H1 (cell line): ENCODE results near the gene MSN. TPM values are rescaled to one million over a fixed set of nuclear protein-coding genes. Genes with fewer than 3 reads are reported as not detected.

Source experiments
- CTCF ChIA-PET: fragments of 300-600 bp; sonication (Branson Sonifier 250); formaldehyde crosslinking; loops from one replicate; lab custom pipeline; 2021; ENCODE audit not compliant: partially characterized antibody; lab: Charles Lee
- POLR2A ChIA-PET: fragments of 300-600 bp; sonication (Branson Sonifier 250); formaldehyde crosslinking; loops from one replicate; lab custom pipeline; 2021; ENCODE audit warnings: inconsistent platforms; ENCODE audit not compliant: partially characterized antibody; lab: Charles Lee
- DNase-seq, 2 experiments: peaks; one replicate each; pipeline versions ENCODE4 v3.0.0 to v3.0.0-alpha.2; 2010 to 2022; ENCODE audit warnings: low spot score in 2 of 2, low read depth in 1 of 2, mixed read lengths in 1 of 2
- FAIRE-seq: peaks from 2 replicates; lab custom pipeline; 2011; peaks lifted over from hg19 to GRCh38; lab: Jason Lieb, UNC
- H2AFZ ChIP-seq: 2 replicates; pipeline ENCODE4 v1.8.1; 2012; ENCODE audit warnings: low read length, inconsistent platforms
- H2AK5ac ChIP-seq: 2 replicates; pipeline ENCODE4 v1.6.1; 2013; ENCODE audit warnings: low read depth, low read length
- H2BK120ac ChIP-seq: replicated peaks from 2 replicates; pipeline ENCODE3; 2013; ENCODE audit warnings: low read depth, low read length, inconsistent platforms
- H2BK12ac ChIP-seq: 2 replicates; pipeline ENCODE4 v1.6.1; 2013; ENCODE audit warnings: low read depth, low read length
- H2BK15ac ChIP-seq: 2 replicates; pipeline ENCODE4 v1.6.1; 2013; ENCODE audit warnings: low read length
- H2BK20ac ChIP-seq: 2 replicates; pipeline ENCODE4 v1.6.1; 2013; ENCODE audit warnings: low read length
- H2BK5ac ChIP-seq: 2 replicates; pipeline ENCODE4 v1.6.1; 2013; ENCODE audit warnings: low read depth, low read length
- H3K14ac ChIP-seq: 2 replicates; pipeline ENCODE4 v1.6.1; 2013; ENCODE audit warnings: inconsistent platforms; ENCODE audit not compliant: insufficient read length
- H3K18ac ChIP-seq: 2 replicates; pipeline ENCODE4 v1.6.1; 2013; ENCODE audit warnings: low read length; ENCODE audit errors: extremely low read depth
- H3K23ac ChIP-seq: 2 replicates; pipeline ENCODE4 v1.6.1; 2013; ENCODE audit warnings: inconsistent platforms; ENCODE audit not compliant: insufficient read length
- H3K23me2 ChIP-seq: 2 replicates; pipeline ENCODE4 v1.6.1; 2013; ENCODE audit warnings: low read depth, low read length
- H3K27ac ChIP-seq: 2 replicates; pipeline ENCODE4 v1.6.1; 2011; ENCODE audit warnings: low read depth, low read length, inconsistent platforms
- H3K27me3 ChIP-seq, 4 experiments: replicated peaks in 1 of 4; 1 replicate in 1 of 4; 2 replicates in 3 of 4; pipeline versions ENCODE4 v1.6.1 to v1.8.1; 2011 to 2013; ENCODE audit warnings: low read length in 3 of 4, mild to moderate bottlenecking in 3 of 4, inconsistent platforms in 2 of 4, mixed read lengths in 2 of 4, moderate library complexity in 1 of 4; ENCODE audit not compliant: control insufficient read depth in 3 of 4, insufficient read depth in 3 of 4; ENCODE audit errors: extremely low read depth in 1 of 4
- H3K36me3 ChIP-seq, 4 experiments: 2 replicates each; pipeline versions ENCODE4 v1.6.1 to v1.8.1; 2011 to 2013; ENCODE audit warnings: mild to moderate bottlenecking in 4 of 4, low read length in 3 of 4, moderate library complexity in 2 of 4, control low read depth in 1 of 4, inconsistent platforms in 1 of 4; ENCODE audit not compliant: insufficient read depth in 4 of 4, control insufficient read depth in 2 of 4
- H3K4ac ChIP-seq: replicated peaks from 2 replicates; pipeline ENCODE3; 2013; ENCODE audit warnings: low read length, low read depth, mixed read lengths, inconsistent platforms; ENCODE audit not compliant: insufficient read length
- H3K4me1 ChIP-seq, 4 experiments: replicated peaks in 1 of 4; 1 replicate in 1 of 4; 2 replicates in 3 of 4; pipeline versions ENCODE4 v1.6.1 to v1.8.1; 2011 to 2013; ENCODE audit warnings: low read length in 3 of 4, inconsistent platforms in 2 of 4, mixed read lengths in 1 of 4; ENCODE audit not compliant: insufficient read depth in 4 of 4, control insufficient read depth in 3 of 4
- H3K4me2 ChIP-seq, 2 experiments: 2 replicates each; pipeline versions ENCODE4 v1.6.1 to v1.8.1; 2011 to 2013; ENCODE audit warnings: low read depth in 2 of 2, low read length in 2 of 2, control low read depth in 1 of 2, inconsistent platforms in 1 of 2, mild to moderate bottlenecking in 1 of 2; ENCODE audit not compliant: insufficient read depth in 1 of 2
- H3K4me3 ChIP-seq, 4 experiments: fragments of 200-600, 300-600 bp in 1 of 4; sonication (generic), shearing (Covaris generic), sonication (Bioruptor Twin) in 1 of 4; 2 replicates each; pipeline versions ENCODE4 v1.5.1 to v1.8.1; 2011 to 2016; ENCODE audit warnings: low read length in 4 of 4, low read depth in 3 of 4, control low read depth in 2 of 4, inconsistent platforms in 2 of 4, mild to moderate bottlenecking in 2 of 4, mixed read lengths in 1 of 4, moderate library complexity in 1 of 4; ENCODE audit not compliant: insufficient read depth in 2 of 4; ENCODE audit errors: extremely low read depth in 1 of 4
- H3K56ac ChIP-seq: replicated peaks from 2 replicates; pipeline ENCODE3; 2013; ENCODE audit warnings: low read depth, mild to moderate bottlenecking, mixed read lengths, low read length, inconsistent platforms; ENCODE audit not compliant: insufficient read length
- H3K79me1 ChIP-seq: 2 replicates; pipeline ENCODE4 v1.6.1; 2013; ENCODE audit warnings: low read depth, low read length, control low read depth
- H3K79me2 ChIP-seq, 2 experiments: 2 replicates each; pipeline versions ENCODE4 v1.6.1 to v1.8.1; 2012 to 2013; ENCODE audit warnings: low read length in 2 of 2, mild to moderate bottlenecking in 2 of 2, inconsistent platforms in 1 of 2; ENCODE audit not compliant: insufficient read depth in 2 of 2, control insufficient read depth in 1 of 2
- H3K9ac ChIP-seq, 4 experiments: replicated peaks in 1 of 4; 1 replicate in 1 of 4; 2 replicates in 3 of 4; pipeline versions ENCODE4 v1.6.1 to v1.8.1; 2011 to 2013; ENCODE audit warnings: low read depth in 3 of 4, low read length in 3 of 4, control low read depth in 2 of 4, mild to moderate bottlenecking in 2 of 4, moderate library complexity in 2 of 4, inconsistent platforms in 1 of 4; ENCODE audit errors: extremely low read depth in 1 of 4
- H3K9me3 ChIP-seq, 2 experiments: 2 replicates each; pipeline versions ENCODE4 v1.6.1 to v1.8.1; 2012 to 2013; ENCODE audit warnings: mild to moderate bottlenecking in 2 of 2, moderate library complexity in 2 of 2, control low read depth in 1 of 2, inconsistent platforms in 1 of 2, low read depth in 1 of 2, low read length in 1 of 2, mixed read lengths in 1 of 2; ENCODE audit not compliant: insufficient read depth in 2 of 2
- H4K20me1 ChIP-seq, 2 experiments: replicated peaks in 1 of 2; 2 replicates each; pipeline versions ENCODE3 to v1.8.1; 2011 to 2013; ENCODE audit warnings: inconsistent platforms in 2 of 2, low read length in 2 of 2, mild to moderate bottlenecking in 1 of 2; ENCODE audit not compliant: insufficient read depth in 2 of 2, control insufficient read depth in 1 of 2
- H4K5ac ChIP-seq: 2 replicates; pipeline ENCODE4 v1.6.1; 2013; ENCODE audit warnings: low read length, low read depth, mixed read lengths, inconsistent platforms; ENCODE audit not compliant: insufficient read length
- H4K8ac ChIP-seq: 2 replicates; pipeline ENCODE4 v1.8.0; 2013; ENCODE audit warnings: mild to moderate bottlenecking, moderate library complexity, low read length, inconsistent platforms; ENCODE audit not compliant: insufficient read depth; ENCODE audit errors: extremely low read depth
- H4K91ac ChIP-seq: replicated peaks from 2 replicates; pipeline ENCODE3; 2013; ENCODE audit warnings: low read length, mixed read lengths, inconsistent platforms; ENCODE audit not compliant: insufficient read length
- BACH1 ChIP-seq: IDR thresholded peaks from 2 replicates; pipeline ENCODE4 v1.6.1; 2012; ENCODE audit warnings: low read length, improper control_type of control experiment
- CBX8 ChIP-seq: fragments of 300-800, 300-1000 bp; sonication (generic); IDR thresholded peaks from 2 replicates; pipeline ENCODE4 v1.7.1; 2016; ENCODE audit warnings: low read depth, low read length, borderline replicate concordance
- EP300 ChIP-seq, 2 experiments: IDR thresholded peaks; 1 replicate in 1 of 2; 2 replicates in 1 of 2; pipeline ENCODE4 v1.6.1; 2011 to 2012; ENCODE audit warnings: low read depth in 2 of 2, low read length in 2 of 2, mild to moderate bottlenecking in 2 of 2, borderline replicate concordance in 1 of 2, inconsistent platforms in 1 of 2, moderate library complexity in 1 of 2
- FOSL1 ChIP-seq: IDR thresholded peaks from 2 replicates; pipeline ENCODE4 v1.6.1; 2011; ENCODE audit warnings: mild to moderate bottlenecking, low read depth, low read length, moderate library complexity; ENCODE audit not compliant: insufficient read depth
- GABPA ChIP-seq: IDR thresholded peaks from 2 replicates; pipeline ENCODE4 v1.6.1; 2011; ENCODE audit warnings: mild to moderate bottlenecking, low read length, moderate library complexity, borderline replicate concordance; ENCODE audit not compliant: insufficient read depth
- HDAC6 ChIP-seq: IDR thresholded peaks from one replicate; pipeline ENCODE4 v1.7.1; 2012; ENCODE audit warnings: low read depth, mild to moderate bottlenecking, inconsistent platforms, low read length, moderate library complexity
- KDM1A ChIP-seq: fragments of 200-600, 300-600 bp; sonication (generic); IDR thresholded peaks from 2 replicates; pipeline ENCODE4 v1.7.1; 2016; ENCODE audit warnings: mild to moderate bottlenecking, low read length, borderline replicate concordance
- MAFK ChIP-seq: IDR thresholded peaks from 2 replicates; pipeline ENCODE4 v1.6.1; 2012; ENCODE audit warnings: low read depth, mild to moderate bottlenecking, improper control_type of control experiment, low read length
- MAX ChIP-seq: IDR thresholded peaks from 2 replicates; pipeline ENCODE4 v1.6.1; 2012; ENCODE audit warnings: inconsistent platforms
- POLR2A ChIP-seq, 2 experiments: IDR thresholded peaks; 1 replicate in 1 of 2; 2 replicates in 1 of 2; pipeline ENCODE4 v1.6.1; 2011; ENCODE audit warnings: low read depth in 2 of 2, low read length in 2 of 2, mild to moderate bottlenecking in 2 of 2; ENCODE audit errors: control extremely low read depth in 1 of 2
- POU5F1 ChIP-seq: IDR thresholded peaks from 2 replicates; pipeline ENCODE4 v1.6.1; 2011; ENCODE audit warnings: low read depth, mild to moderate bottlenecking, low read length, moderate library complexity
- RXRA ChIP-seq: IDR thresholded peaks from 2 replicates; pipeline ENCODE4 v1.6.1; 2011; ENCODE audit warnings: low read depth, mild to moderate bottlenecking, low read length, moderate library complexity; ENCODE audit not compliant: insufficient read depth
- SRF ChIP-seq: IDR thresholded peaks from 2 replicates; pipeline ENCODE4 v1.6.1; 2011; ENCODE audit warnings: mild to moderate bottlenecking, low read depth, low read length, moderate library complexity
- USF2 ChIP-seq: IDR thresholded peaks from 2 replicates; pipeline ENCODE4 v1.6.1; 2011; ENCODE audit warnings: low read length, improper control_type of control experiment
- WGBS, 2 experiments: shearing (Covaris generic) in 1 of 2; methylation state at CpG; one replicate each; pipeline versions ENCODE4 v1.1.6 to v1.1.7; 2013 to 2015; ENCODE audit warnings: low lambda C conversion rate in 2 of 2, mixed read lengths in 2 of 2, inconsistent platforms in 1 of 2, low coverage in 1 of 2, missing lambda C conversion rate in 1 of 2; ENCODE audit not compliant: insufficient replicate concordance in 2 of 2, insufficient coverage in 1 of 2, insufficient read length in 1 of 2; ENCODE audit errors: extremely low coverage in 1 of 2, missing lambda C conversion rate in 1 of 2; 5-methylcytosine and 5-hydroxymethylcytosine counted together
- polyA plus RNA-seq, 7 experiments: library from polyadenylated mRNA; depleted of rRNA in 3 of 7; stranded (reverse) in 5 of 7; unstranded in 2 of 7; fragments of >200 nt in 5 of 7; fragments of 200-250 nt in 2 of 7; gene quantifications; 1 replicate in 5 of 7; 2 replicates in 1 of 7; 4 replicates in 1 of 7; pipeline versions ENCODE4 v1.2.1 to v1.2.3, GENCODE V29; 2011 to 2013; ENCODE audit warnings: missing spikeins in 2 of 7, mixed read lengths in 2 of 7
- total RNA-seq: library from RNA; stranded (reverse); fragmentation: NEBNext Ultra II Directional; extraction: Animal tissue kit (Norgen Biotek cat#: 25700); gene quantifications from 2 replicates; pipeline ENCODE4 v1.2.1, GENCODE V29; 2021

The MSN gene
- total and polyA plus RNA-seq, 2 of the 8 experiments (the other 6 are each of a cell fraction or from before 2014, with no cell fraction given) = 112 to 133 TPM

- Histone ChIP-seq H4K20me1 (no peaks in the 10 kb centered on the region), H3K4me3 (no peak overlapping the region), H3K36me3 (peaks cover 0 to 25% (median 13%) of the 10 kb centered on the region in 4 experiments; a peak in 6 of 8 replicates), H2AFZ (no peak overlapping the region), H3K9me3 (no peaks in the 10 kb centered on the region), H2BK120ac (no peak overlapping the region), H2AK5ac (no peak overlapping the region), H3K27ac (no peak overlapping the region), H3K18ac (no peak overlapping the region), H2BK20ac (no peak overlapping the region), H3K4me2 (no peak overlapping the region), H4K91ac (no peak overlapping the region), H3K14ac (no peak overlapping the region), H3K9ac (no peak overlapping the region), H2BK12ac (no peak overlapping the region), H3K4me1 (no peaks in the 10 kb centered on the region), H3K56ac (no peak overlapping the region), H3K4ac (no peak overlapping the region), H3K23ac (no peak overlapping the region), H3K27me3 (no peaks in the 10 kb centered on the region), H4K8ac (no peak overlapping the region), H3K23me2 (no peaks in the 10 kb centered on the region), H3K79me2 (no peaks in the 10 kb centered on the region), H2BK15ac (no peak overlapping the region), H3K79me1 (no peaks in the 10 kb centered on the region), H4K5ac (no peak overlapping the region), H2BK5ac (no peak overlapping the region)
- 94% methylated on average over 2 of the region's 2 CpGs; no CpG with 5 or more reads in 1 of the 2 experiments for WGBS, 2 experiments
- no peak for FAIRE-seq
- POLR2A ChIA-PET = no interaction called here
- DNase-seq = no peak
- CTCF ChIA-PET = interaction anchor here (1.0 kb wide), 1 partner anchor 161 kb away, joined by 3 read pairs; no protein-coding TSS in a partner anchor
- no peak for TF ChIP-seq KDM1A
- no peak for TF ChIP-seq BACH1
- TF ChIP-seq USF2 = no peak
- TF ChIP-seq SRF = no peak
- TF ChIP-seq POLR2A (IDR thresholded peaks at IDR 0.05; ENCODE audit: control extremely low read depth in 1 of 2, low read depth in 2 of 2, low read length in 2 of 2) = no peak
- no peak for TF ChIP-seq GABPA
- TF ChIP-seq CBX8 = no peak
- TF ChIP-seq EP300 (IDR thresholded peaks at IDR 0.05; ENCODE audit: borderline replicate concordance in 1 of 2, low read depth in 2 of 2, low read length in 2 of 2) = no peak
- no peak for TF ChIP-seq FOSL1
- TF ChIP-seq RXRA = no peak
- no peak for TF ChIP-seq MAFK
- no peak for TF ChIP-seq POU5F1
- no peak for TF ChIP-seq MAX
- no peak for TF ChIP-seq HDAC6
These were observed 74.4 kb downstream of the MSN start for GRCh38 chrX:65741823-65742222.
